OCI-LY1 (cell line): ENCODE measurements around the gene TMEM263.

Experiments used
- EZH2 ChIP-seq: fragments of 200-600 bp; sonication (generic), shearing (Covaris generic); IDR thresholded peaks from 2 replicates; pipeline ENCODE4 v1.8.0; 2017; ENCODE audit warnings: borderline replicate concordance, mixed run types, mild to moderate bottlenecking, antibody characterized with exemption, low read length, moderate library complexity, mixed read lengths
- TF ChIP-seq, protein P1 (sequence below): fragments of 200-600 bp; sonication (generic), shearing (Covaris generic); IDR thresholded peaks from 2 replicates; pipeline ENCODE4 v1.5.1; 2017; ENCODE audit warnings: mild to moderate bottlenecking, antibody characterized with exemption, low read length, moderate library complexity, mixed read lengths

DNA sequence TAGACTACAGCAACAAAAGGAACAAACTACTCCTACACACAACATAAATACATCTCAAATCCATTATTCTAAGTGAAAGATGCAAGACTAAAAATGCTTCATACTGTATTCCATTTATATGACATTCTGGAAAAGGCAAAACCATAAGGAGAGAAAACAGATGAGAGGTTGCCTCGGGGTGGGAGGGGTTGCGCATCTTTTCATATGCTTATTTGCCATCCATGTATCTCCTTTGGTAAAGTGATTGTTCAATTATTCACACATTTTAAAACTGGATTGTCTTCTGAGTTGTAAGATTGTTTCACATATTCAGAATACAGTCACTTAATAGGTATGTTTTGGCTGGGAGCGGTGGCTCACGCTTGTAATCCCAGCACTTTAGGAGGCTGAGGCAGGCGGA is 5.1 kb upstream of the TMEM263 start:
- TF ChIP-seq, protein P1, sequence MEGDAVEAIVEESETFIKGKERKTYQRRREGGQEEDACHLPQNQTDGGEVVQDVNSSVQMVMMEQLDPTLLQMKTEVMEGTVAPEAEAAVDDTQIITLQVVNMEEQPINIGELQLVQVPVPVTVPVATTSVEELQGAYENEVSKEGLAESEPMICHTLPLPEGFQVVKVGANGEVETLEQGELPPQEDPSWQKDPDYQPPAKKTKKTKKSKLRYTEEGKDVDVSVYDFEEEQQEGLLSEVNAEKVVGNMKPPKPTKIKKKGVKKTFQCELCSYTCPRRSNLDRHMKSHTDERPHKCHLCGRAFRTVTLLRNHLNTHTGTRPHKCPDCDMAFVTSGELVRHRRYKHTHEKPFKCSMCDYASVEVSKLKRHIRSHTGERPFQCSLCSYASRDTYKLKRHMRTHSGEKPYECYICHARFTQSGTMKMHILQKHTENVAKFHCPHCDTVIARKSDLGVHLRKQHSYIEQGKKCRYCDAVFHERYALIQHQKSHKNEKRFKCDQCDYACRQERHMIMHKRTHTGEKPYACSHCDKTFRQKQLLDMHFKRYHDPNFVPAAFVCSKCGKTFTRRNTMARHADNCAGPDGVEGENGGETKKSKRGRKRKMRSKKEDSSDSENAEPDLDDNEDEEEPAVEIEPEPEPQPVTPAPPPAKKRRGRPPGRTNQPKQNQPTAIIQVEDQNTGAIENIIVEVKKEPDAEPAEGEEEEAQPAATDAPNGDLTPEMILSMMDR = no peak
- TF ChIP-seq EZH2 = no peak
